ENCODE data around the gene BCAR3. TPM values are rescaled to one million over a fixed set of nuclear protein-coding genes. Genes with fewer than 3 reads are reported as not detected.

The BCAR3 gene
- total RNA-seq, 1 donor from 2014 or later: 59.5 TPM

- no peaks in the 10 kb centered on the region for H3K9me3 Mint-ChIP-seq
- CTCF ChIA-PET: interaction anchor here (0.8 to 1.6 kb wide), 5 partner anchors 9 to 197 kb away, joined by 3 to 11 read pairs (median 3); no protein-coding TSS in a partner anchor
These were observed 61.3 kb downstream of the BCAR3 start for GRCh38 chr1:93620172-93620840.

DNA sequence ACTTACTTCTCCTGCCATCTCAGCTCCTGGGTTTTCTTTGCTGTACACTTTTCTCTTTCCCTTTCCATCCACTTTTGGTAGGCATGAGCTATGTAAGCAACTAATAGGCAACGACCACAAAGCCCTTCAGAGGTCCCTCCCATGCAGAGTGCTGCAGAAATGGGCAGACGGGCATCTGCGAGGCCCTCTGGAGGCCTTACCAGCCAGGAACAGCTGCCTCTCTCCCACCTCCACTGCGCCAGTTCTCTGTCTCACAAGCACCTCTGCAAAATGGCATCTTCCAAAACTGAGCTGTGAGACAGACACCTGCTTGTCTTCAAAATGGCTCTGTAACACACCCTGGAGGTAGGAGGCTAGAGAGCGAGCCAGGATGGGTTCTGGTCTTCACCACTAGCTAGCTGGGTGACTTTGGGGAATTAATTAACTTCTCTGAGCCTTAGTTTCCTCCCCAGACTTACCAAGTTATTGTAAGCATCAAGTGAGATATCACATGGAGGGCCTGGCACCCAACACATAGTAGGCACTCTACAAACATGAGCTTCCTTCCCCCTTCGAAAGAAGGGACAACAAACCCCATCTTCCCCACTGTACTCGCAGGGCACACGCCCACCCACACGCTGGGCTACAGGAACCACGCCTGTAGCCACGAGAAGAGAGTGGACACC is 62.0 kb downstream of the BCAR3 start:
- ATAC-seq (ENCODE audit: low read depth) (no peak), DNase-seq (no peak)
- Mint-ChIP-seq H3K4me1 (peaks cover 58% of the 10 kb centered on the region), H3K36me3 (ENCODE audit: low read depth) (peaks cover 2% of the 10 kb centered on the region), H3K4me3 (no peak overlapping the region), H3K27ac (no peak overlapping the region), H3K27me3 (no peaks in the 10 kb centered on the region), H3K9me3 (no peaks in the 10 kb centered on the region)
- POLR2A ChIA-PET: interaction anchor here (0.6 to 1.4 kb wide), 2 partner anchors 10 to 77 kb away, joined by 4 to 6 read pairs; no protein-coding TSS in a partner anchor
- intact Hi-C loops (cut with micrococcal nuclease): loop anchor here (5.0 kb wide), 1 partner anchor 37 kb away; no protein-coding TSS in a partner anchor
- CTCF ChIA-PET: interaction anchor here (0.8 to 3.5 kb wide), 5 partner anchors 10 to 198 kb away, joined by 3 to 15 read pairs (median 5); no protein-coding TSS in a partner anchor
- TF ChIP-seq, protein P1, sequence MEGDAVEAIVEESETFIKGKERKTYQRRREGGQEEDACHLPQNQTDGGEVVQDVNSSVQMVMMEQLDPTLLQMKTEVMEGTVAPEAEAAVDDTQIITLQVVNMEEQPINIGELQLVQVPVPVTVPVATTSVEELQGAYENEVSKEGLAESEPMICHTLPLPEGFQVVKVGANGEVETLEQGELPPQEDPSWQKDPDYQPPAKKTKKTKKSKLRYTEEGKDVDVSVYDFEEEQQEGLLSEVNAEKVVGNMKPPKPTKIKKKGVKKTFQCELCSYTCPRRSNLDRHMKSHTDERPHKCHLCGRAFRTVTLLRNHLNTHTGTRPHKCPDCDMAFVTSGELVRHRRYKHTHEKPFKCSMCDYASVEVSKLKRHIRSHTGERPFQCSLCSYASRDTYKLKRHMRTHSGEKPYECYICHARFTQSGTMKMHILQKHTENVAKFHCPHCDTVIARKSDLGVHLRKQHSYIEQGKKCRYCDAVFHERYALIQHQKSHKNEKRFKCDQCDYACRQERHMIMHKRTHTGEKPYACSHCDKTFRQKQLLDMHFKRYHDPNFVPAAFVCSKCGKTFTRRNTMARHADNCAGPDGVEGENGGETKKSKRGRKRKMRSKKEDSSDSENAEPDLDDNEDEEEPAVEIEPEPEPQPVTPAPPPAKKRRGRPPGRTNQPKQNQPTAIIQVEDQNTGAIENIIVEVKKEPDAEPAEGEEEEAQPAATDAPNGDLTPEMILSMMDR (IDR thresholded peaks at IDR 0.05): no peak

More at GRCh38 chr1:93620172-93620840, 61.3 kb downstream of the BCAR3 start:
- Mint-ChIP-seq H3K27ac (no peak overlapping the region), H3K36me3 (ENCODE audit: low read depth) (no peaks in the 10 kb centered on the region), H3K4me3 (no peak overlapping the region), H3K4me1 (peaks cover 51% of the 10 kb centered on the region), H3K27me3 (no peaks in the 10 kb centered on the region)
- POLR2A ChIA-PET: interaction anchor here (0.6 to 1.4 kb wide), 2 partner anchors 9 to 78 kb away, joined by 4 to 6 read pairs; no protein-coding TSS in a partner anchor
- DNase-seq (no peak), ATAC-seq (ENCODE audit: low read depth) (no peak)
- intact Hi-C loops (cut with micrococcal nuclease): no loop called here
- TF ChIP-seq, protein P1 (IDR thresholded peaks at IDR 0.05): no peak

- ChIA-PET POLR2A (interaction anchor here (0.6 to 1.5 kb wide), 2 partner anchors 9 to 72 kb away, joined by 3 to 8 read pairs; no protein-coding TSS in a partner anchor), CTCF (interaction anchor here (3.5 kb wide), 1 partner anchor 11 kb away, joined by 15 read pairs; no protein-coding TSS in a partner anchor)
- Mint-ChIP-seq H3K4me1 (peaks cover 71% of the 10 kb centered on the region), H3K27ac (no peak overlapping the region), H3K9me3 (no peaks in the 10 kb centered on the region), H3K27me3 (no peaks in the 10 kb centered on the region), H3K36me3 (ENCODE audit: low read depth) (peaks cover 5% of the 10 kb centered on the region), H3K4me3 (no peak overlapping the region)
- TF ChIP-seq, protein P1 (IDR thresholded peaks at IDR 0.05): no peak
- no peak for ATAC-seq (ENCODE audit: low read depth)
- intact Hi-C loops (cut with micrococcal nuclease): loop anchor here (5.0 kb wide), 1 partner anchor 36 kb away; no protein-coding TSS in a partner anchor
- DNase-seq: no peak
These were observed 63.8 kb downstream of the BCAR3 start for GRCh38 chr1:93617670-93618499.

DNA sequence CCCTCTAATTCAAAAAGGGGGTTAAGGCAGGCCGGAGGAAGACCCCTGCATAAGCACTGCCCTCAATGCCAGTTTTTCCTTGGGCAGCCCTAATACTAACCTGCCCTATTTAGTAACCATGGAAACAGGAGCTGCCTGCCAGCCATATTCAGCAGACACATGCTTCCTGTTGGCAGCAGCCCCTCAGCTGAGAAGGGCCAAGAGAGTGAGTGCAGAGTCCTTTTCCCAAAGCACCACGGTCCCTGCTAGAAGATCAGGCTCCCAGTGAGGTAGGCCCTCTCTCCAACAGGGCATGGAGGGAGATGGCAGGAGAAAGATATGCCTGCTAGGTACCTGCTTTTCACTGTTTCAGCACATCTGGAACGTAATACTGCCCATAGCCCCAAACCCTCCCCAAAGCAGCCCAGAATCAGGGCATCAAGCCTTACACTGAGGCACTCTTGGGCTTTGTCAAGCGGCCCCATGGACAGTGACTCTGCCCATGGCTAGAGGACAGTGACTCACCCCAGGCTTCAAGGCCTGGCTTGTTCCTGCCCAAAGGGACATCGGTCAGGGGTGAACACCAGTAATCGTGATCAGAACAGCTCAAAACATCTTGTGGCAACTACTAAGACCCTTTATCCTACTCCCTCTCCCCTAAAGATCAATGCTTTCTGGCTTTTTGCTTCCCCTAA is 64.5 kb downstream of the BCAR3 start:
- no peak overlapping the region for H3K27ac Mint-ChIP-seq
- intact Hi-C loops (cut with micrococcal nuclease): loop anchor here (1.0 to 5.0 kb wide), 2 partner anchors 9 to 35 kb away; no protein-coding TSS in a partner anchor
- H3K36me3 Mint-ChIP-seq (ENCODE audit: low read depth): peaks cover 10% of the 10 kb centered on the region
- H3K4me3 Mint-ChIP-seq: no peak overlapping the region
- CTCF ChIA-PET: interaction anchor here (3.5 kb wide), 1 partner anchor 12 kb away, joined by 15 read pairs; no protein-coding TSS in a partner anchor
- TF ChIP-seq, protein P1 (IDR thresholded peaks at IDR 0.05): no peak
- no peak for DNase-seq
- peaks cover 73% of the 10 kb centered on the region for H3K4me1 Mint-ChIP-seq
- POLR2A ChIA-PET: interaction anchor here (1.3 to 1.5 kb wide), 2 partner anchors 8 to 9 kb away, joined by 5 to 8 read pairs; no protein-coding TSS in a partner anchor
- no peak for ATAC-seq (ENCODE audit: low read depth)
- H3K27me3 Mint-ChIP-seq: no peaks in the 10 kb centered on the region
- H3K9me3 Mint-ChIP-seq: no peaks in the 10 kb centered on the region

Measured in activated B cell treated with CpG ODN at 0.5 μM for 24 hours (primary cell).